Mesodermal cell (in vitro differentiated cells): ENCODE measurements around the gene SLC25A48.
"Not testable (repeated sequence)": the region's sequence is repeated elsewhere in the genome, so short reads cannot be mapped to it uniquely, and the experiment has no call there.

Experiments
- H3K27ac ChIP-seq: 2 replicates; pipeline ENCODE4 v1.7.0; 2013; ENCODE audit warnings: mild to moderate bottlenecking, low read depth, low read length, moderate library complexity; ENCODE audit not compliant: severe bottlenecking
- H3K36me3 ChIP-seq: 2 replicates; pipeline ENCODE4 v1.7.1; 2013; ENCODE audit warnings: mild to moderate bottlenecking, low read length, moderate library complexity; ENCODE audit not compliant: control insufficient read depth, insufficient read depth
- H3K4me1 ChIP-seq: one replicate; pipeline ENCODE4 v1.7.1; 2013; ENCODE audit warnings: mild to moderate bottlenecking, low read length; ENCODE audit not compliant: insufficient read depth, control insufficient read depth, poor library complexity, severe bottlenecking
- H3K4me3 ChIP-seq: 2 replicates; pipeline ENCODE4 v1.7.0; 2013; ENCODE audit warnings: low read length, control low read depth, mild to moderate bottlenecking; ENCODE audit not compliant: insufficient read depth, poor library complexity, severe bottlenecking; ENCODE audit errors: extremely low read depth
- H3K9me3 ChIP-seq: 2 replicates; pipeline ENCODE4 v1.7.1; 2013; ENCODE audit warnings: mild to moderate bottlenecking, low read length, moderate library complexity; ENCODE audit not compliant: control insufficient read depth
- WGBS, 2 experiments: methylation state at CpG; one replicate each; pipeline ENCODE4 v1.1.5; 2013; ENCODE audit warnings: missing lambda C conversion rate in 2 of 2; ENCODE audit not compliant: insufficient coverage in 2 of 2; 5-methylcytosine and 5-hydroxymethylcytosine counted together

The SLC25A48 gene

GRCh38 chr5:135842737-135843136 is 8.3 kb downstream of the SLC25A48 start:
- no peaks in the 10 kb centered on the region for H3K36me3 ChIP-seq
- peaks cover 8% of the 10 kb centered on the region for H3K9me3 ChIP-seq
- 90 to 94% methylated on average over 2 of the region's 4 CpGs for WGBS, 2 experiments
- H3K27ac ChIP-seq = no peak overlapping the region
- H3K4me1 ChIP-seq = no peaks in the 10 kb centered on the region
- H3K4me3 ChIP-seq = no peak overlapping the region

- Histone ChIP-seq H3K27ac (no peak overlapping the region), H3K9me3 (peaks cover 1% of the 10 kb centered on the region), H3K4me1 (no peaks in the 10 kb centered on the region), H3K36me3 (no peaks in the 10 kb centered on the region), H3K4me3 (no peak overlapping the region)
- 83 to 89% methylated on average over 6 of the region's 6 CpGs for WGBS, 2 experiments
Observed at GRCh38 chr5:135843571-135844337, 9.3 kb downstream of the SLC25A48 start.

GRCh38 chr5:135846311-135846710 is 11.8 kb downstream of the SLC25A48 start:
- Histone ChIP-seq H3K9me3 (no peaks in the 10 kb centered on the region), H3K27ac (no peak overlapping the region), H3K4me3 (no peak overlapping the region), H3K36me3 (no peaks in the 10 kb centered on the region), H3K4me1 (no peaks in the 10 kb centered on the region)

GRCh38 chr5:135847976-135848375 is 13.5 kb downstream of the SLC25A48 start:
- Histone ChIP-seq H3K4me1 (no peaks in the 10 kb centered on the region), H3K9me3 (no peaks in the 10 kb centered on the region), H3K36me3 (no peaks in the 10 kb centered on the region), H3K4me3 (no peak overlapping the region), H3K27ac (no peak overlapping the region)
- 71% methylated on average over 1 of the region's 1 CpG; no CpG with 5 or more reads in 1 of the 2 experiments for WGBS, 2 experiments

- 88 to 97% methylated on average over 3 to 6 of the region's 9 CpGs for WGBS, 2 experiments
- H3K36me3 ChIP-seq = no peaks in the 10 kb centered on the region
- H3K4me1 ChIP-seq = no peaks in the 10 kb centered on the region
- H3K4me3 ChIP-seq = no peak overlapping the region
- no peak overlapping the region for H3K27ac ChIP-seq
- no peaks in the 10 kb centered on the region for H3K9me3 ChIP-seq
Observed at GRCh38 chr5:135850231-135850630, 15.8 kb downstream of the SLC25A48 start.

- Histone ChIP-seq H3K36me3 (no peaks in the 10 kb centered on the region), H3K4me3 (no peak overlapping the region), H3K27ac (no peak overlapping the region), H3K4me1 (no peaks in the 10 kb centered on the region), H3K9me3 (no peaks in the 10 kb centered on the region)
- WGBS, 2 experiments = 90 to 91% methylated on average over 6 of the region's 6 CpGs
Observed at GRCh38 chr5:135850671-135851070, 16.2 kb downstream of the SLC25A48 start.

- WGBS, 2 experiments = 93 to 98% methylated on average over 19 to 24 of the region's 24 CpGs
- Histone ChIP-seq H3K4me3 (no peak overlapping the region), H3K9me3 (no peaks in the 10 kb centered on the region), H3K27ac (no peak overlapping the region), H3K36me3 (no peaks in the 10 kb centered on the region), H3K4me1 (no peaks in the 10 kb centered on the region)
Observed at GRCh38 chr5:135851186-135851914, 16.9 kb downstream of the SLC25A48 start.

GRCh38 chr5:135851915-135852845 is 17.7 kb downstream of the SLC25A48 start:
- Histone ChIP-seq H3K36me3 (no peaks in the 10 kb centered on the region), H3K9me3 (no peaks in the 10 kb centered on the region), H3K4me1 (no peaks in the 10 kb centered on the region), H3K4me3 (no peak overlapping the region), H3K27ac (no peak overlapping the region)
- WGBS, 2 experiments = 93 to 95% methylated on average over 31 of the region's 34 CpGs

GRCh38 chr5:135857630-135858311 is 23.3 kb downstream of the SLC25A48 start:
- no peaks in the 10 kb centered on the region for H3K4me1 ChIP-seq
- H3K36me3 ChIP-seq = no peaks in the 10 kb centered on the region
- 77 to 81% methylated on average over 2 of the region's 2 CpGs for WGBS, 2 experiments
- no peak overlapping the region for H3K27ac ChIP-seq
- no peaks in the 10 kb centered on the region for H3K9me3 ChIP-seq
- no peak overlapping the region for H3K4me3 ChIP-seq

GRCh38 chr5:135859186-135859585 is 24.7 kb downstream of the SLC25A48 start:
- not testable (repeated sequence) for H3K36me3 ChIP-seq, H3K27ac ChIP-seq, H3K4me3 ChIP-seq, H3K9me3 ChIP-seq, H3K4me1 ChIP-seq
- 80% methylated on average over 1 of the region's 3 CpGs; no CpG with 5 or more reads in 1 of the 2 experiments for WGBS, 2 experiments
